SIG-M5 treated with dmso at 0.1 percent for 504 hours (cell line): Measurements from ENCODE around the gene STAB1.
"Not testable (repeated sequence)": the region's sequence is repeated elsewhere in the genome, so short reads cannot be mapped to it uniquely, and the experiment has no call there.

Experiments
- DNase-seq: peaks from one replicate; lab custom pipeline; 2025; ENCODE audit not compliant: unreplicated experiment; lab: John Stamatoyannopoulos, UW

STAB1 gene

GRCh38 chr3:52521881-52522650, 26.9 kb downstream of the STAB1 start:
- no peak for DNase-seq

GRCh38 chr3:52522651-52523251, 27.6 kb downstream of the STAB1 start:
- DNase-seq: no peak

- DNase-seq: no peak
Observed at GRCh38 chr3:52523386-52524257, 28.5 kb downstream of the STAB1 start.

- no peak for DNase-seq
Observed at GRCh38 chr3:52524258-52524751, 29.2 kb downstream of the STAB1 start.

GRCh38 chr3:52524752-52525679, 29.9 kb downstream of the STAB1 start:
- no peak for DNase-seq

GRCh38 chr3:52525680-52526561, 30.8 kb downstream of the STAB1 start:
- no peak for DNase-seq

- not testable (repeated sequence) for DNase-seq
Observed at GRCh38 chr3:52526671-52527038, 31.5 kb downstream of the STAB1 start.

GRCh38 chr3:52527039-52527731, 32.0 kb downstream of the STAB1 start:
- DNase-seq: no peak

- no peak for DNase-seq
Observed at GRCh38 chr3:52527732-52528585, 32.8 kb downstream of the STAB1 start.

- no peak for DNase-seq
Observed at GRCh38 chr3:52528586-52529375, 33.6 kb downstream of the STAB1 start.

- DNase-seq: no peak
Observed at GRCh38 chr3:52529376-52530333, 34.5 kb downstream of the STAB1 start.

GRCh38 chr3:52530918-52531826, 36.0 kb downstream of the STAB1 start:
- DNase-seq: no peak

GRCh38 chr3:52531860-52532516, 36.9 kb downstream of the STAB1 start:
- no peak for DNase-seq

GRCh38 chr3:52532517-52532837, 37.3 kb downstream of the STAB1 start:
- DNase-seq: peak; percentile 36
